HepG2 (cell line): ENCODE results near the gene ENKUR. TPM values are rescaled to one million over a fixed set of nuclear protein-coding genes. Genes with fewer than 3 reads are reported as not detected.

ENCODE experiments used
- ATAC-seq: fragments of 200-7000 bp; cut with Tn5 transposase; 3 replicates; pipeline ENCODE4 v1.9.1; 2020; ENCODE audit warnings: mild to moderate bottlenecking, moderate library complexity
- BruUV-seq: library from RNA; stranded (reverse); fragments of 400-500 nt; replicated peaks from 2 replicates; lab custom pipeline; 2021; lab: Mats Ljungman, UMichigan
- CTCF ChIA-PET: fragments of 300-600 bp; formaldehyde crosslinking; extraction: SDS; loops from one replicate; lab custom pipeline; 2021; ENCODE audit warnings: low total read pairs, inconsistent platforms, low intra/inter-chr PET ratio; lab: Yijun Ruan, JAX
- POLR2A ChIA-PET: fragments of 350-600 bp; sonication (Branson Sonifier 250); formaldehyde crosslinking; loops from one replicate; lab custom pipeline; 2020; ENCODE audit warnings: antibody characterized with exemption, inconsistent platforms; lab: Yijun Ruan, JAX
- DNase-seq: peaks from one replicate; pipeline ENCODE4 v3.0.0-alpha.2; 2015; ENCODE audit warnings: low spot score
- FAIRE-seq: peaks from 3 replicates; lab custom pipeline; 2011; peaks lifted over from hg19 to GRCh38; lab: Jason Lieb, UNC
- H2AFZ ChIP-seq: one replicate; pipeline ENCODE4 v1.6.1; 2011; ENCODE audit warnings: low read length, inconsistent platforms
- H3K27ac ChIP-seq: fragments of 300-600 bp; 3 replicates; pipeline ENCODE4 v1.8.0; 2011; ENCODE audit warnings: mixed run types, mild to moderate bottlenecking, mixed read lengths, low read length, inconsistent platforms; ENCODE audit not compliant: insufficient read depth; ENCODE audit errors: extremely low read length
- H3K27me3 ChIP-seq, 2 experiments: fragments of 200-600 bp in 1 of 2; 2 replicates in 1 of 2; 3 replicates in 1 of 2; pipeline versions ENCODE4 v1.6.0 to v1.8.0; 2011; ENCODE audit warnings: low read length in 2 of 2, mild to moderate bottlenecking in 2 of 2, moderate library complexity in 2 of 2, inconsistent platforms in 1 of 2; ENCODE audit not compliant: insufficient read depth in 2 of 2, control insufficient read depth in 1 of 2
- H3K36me3 ChIP-seq, 2 experiments: fragments of 200-600 bp in 1 of 2; replicated peaks in 1 of 2; 2 replicates in 1 of 2; 3 replicates in 1 of 2; pipeline versions ENCODE4 v1.5.1 to v1.8.0; 2011; ENCODE audit warnings: low read length in 2 of 2, inconsistent platforms in 1 of 2; ENCODE audit not compliant: insufficient read depth in 2 of 2, control insufficient read depth in 1 of 2
- H3K4me1 ChIP-seq: 2 replicates; pipeline ENCODE4 v1.5.1; 2012; ENCODE audit warnings: low read length, inconsistent platforms; ENCODE audit not compliant: insufficient read depth
- H3K4me2 ChIP-seq: 2 replicates; pipeline ENCODE4 v1.6.0; 2011; ENCODE audit warnings: low read depth, low read length, inconsistent platforms
- H3K4me3 ChIP-seq, 3 experiments: fragments of 200-600 bp in 1 of 3; sonication (generic), shearing (Covaris generic) in 1 of 3; replicated peaks in 1 of 3; 2 replicates each; pipeline ENCODE4 v1.5.1; 2011 to 2016; ENCODE audit warnings: low read length in 3 of 3, inconsistent platforms in 2 of 3, low read depth in 2 of 3, mild to moderate bottlenecking in 2 of 3, control low read depth in 1 of 3, mixed read lengths in 1 of 3; ENCODE audit not compliant: insufficient read depth in 1 of 3
- H3K79me2 ChIP-seq: one replicate; pipeline ENCODE4 v1.6.1; 2011; ENCODE audit warnings: low read length, inconsistent platforms; ENCODE audit not compliant: insufficient read depth
- H3K9ac ChIP-seq: 2 replicates; pipeline ENCODE4 v1.6.0; 2011; ENCODE audit warnings: mild to moderate bottlenecking, low read depth, low read length, inconsistent platforms; ENCODE audit not compliant: insufficient read depth
- H3K9me3 ChIP-seq: 2 replicates; pipeline ENCODE4 v1.5.1; 2012; ENCODE audit warnings: mild to moderate bottlenecking, low read length
- H4K20me1 ChIP-seq: 2 replicates; pipeline ENCODE4 v1.6.0; 2011; ENCODE audit warnings: inconsistent platforms, mild to moderate bottlenecking, low read length, moderate library complexity; ENCODE audit not compliant: insufficient read depth
- CC2D1A ChIP-seq: sonication (generic); formaldehyde crosslinking; IDR thresholded peaks from 2 replicates; pipeline ENCODE4 v1.8.1; 2023; ENCODE audit warnings: mild to moderate bottlenecking, missing genetic modification reagents
- HNRNPL ChIP-seq: fragments of 200-400 bp; formaldehyde crosslinking; IDR thresholded peaks from 2 replicates; pipeline ENCODE4 v1.6.1; 2017; ENCODE audit warnings: mild to moderate bottlenecking, low read depth, low read length
- HOXA3 ChIP-seq: sonication (generic); formaldehyde crosslinking; IDR thresholded peaks from 2 replicates; pipeline ENCODE4 v1.5.0; 2020; ENCODE audit warnings: missing genetic modification reagents
- NCOA2 ChIP-seq: sonication (generic); formaldehyde crosslinking; IDR thresholded peaks from 2 replicates; pipeline ENCODE4 v1.8.0; 2022; ENCODE audit warnings: inconsistent platforms
- NR2F1 ChIP-seq, 2 experiments: fragments of 450-650 bp in 1 of 2; formaldehyde crosslinking in 1 of 2; IDR thresholded peaks; 2 replicates each; pipeline versions ENCODE4 v1.5.0 to v1.6.1; 2016 to 2020; ENCODE audit warnings: mild to moderate bottlenecking in 1 of 2, missing compliant biosample characterization in 1 of 2, missing genetic modification reagents in 1 of 2, moderate library complexity in 1 of 2
- PRDM4 ChIP-seq: sonication (generic); formaldehyde crosslinking; IDR thresholded peaks from 2 replicates; pipeline ENCODE4 v1.9.0; 2021; ENCODE audit warnings: missing genetic modification reagents, borderline replicate concordance
- RAD21 ChIP-seq: fragments of 450-650 bp; formaldehyde crosslinking; IDR thresholded peaks from 2 replicates; pipeline ENCODE4 v1.5.0; 2020; ENCODE audit warnings: mild to moderate bottlenecking
- RBFOX2 ChIP-seq: fragments of 200-400 bp; formaldehyde crosslinking; IDR thresholded peaks from 2 replicates; pipeline ENCODE4 v1.6.1; 2017; ENCODE audit warnings: low read depth, mild to moderate bottlenecking, low read length
- ZMYM4 ChIP-seq: sonication (generic); formaldehyde crosslinking; IDR thresholded peaks from 2 replicates; pipeline ENCODE4 v1.8.1; 2023; ENCODE audit warnings: mild to moderate bottlenecking, missing genetic modification reagents
- ZNF136 ChIP-seq: sonication (generic); formaldehyde crosslinking; IDR thresholded peaks from 2 replicates; pipeline ENCODE4 v1.8.1; 2022; ENCODE audit warnings: low read depth, mild to moderate bottlenecking, moderate library complexity, missing genetic modification reagents
- ZNF20 ChIP-seq: sonication (generic); formaldehyde crosslinking; IDR thresholded peaks from 2 replicates; pipeline ENCODE4 v1.4.0; 2020; ENCODE audit warnings: mild to moderate bottlenecking, moderate library complexity, missing genetic modification reagents
- ZNF230 ChIP-seq: sonication (generic); formaldehyde crosslinking; IDR thresholded peaks from 2 replicates; pipeline ENCODE4 v1.4.0; 2020; ENCODE audit warnings: mild to moderate bottlenecking, missing genetic modification reagents
- ZNF546 ChIP-seq: sonication (generic); formaldehyde crosslinking; conservative IDR thresholded peaks from 2 replicates; pipeline ENCODE4 v1.8.1; 2023; ENCODE audit warnings: mild to moderate bottlenecking, missing genetic modification reagents
- ZNF550 ChIP-seq: sonication (generic); formaldehyde crosslinking; IDR thresholded peaks from 2 replicates; pipeline ENCODE4 v1.4.0; 2020; ENCODE audit warnings: mild to moderate bottlenecking, missing genetic modification reagents, borderline replicate concordance
- ZSCAN31 ChIP-seq: sonication (generic); formaldehyde crosslinking; IDR thresholded peaks from 2 replicates; pipeline ENCODE4 v1.5.0; 2020; ENCODE audit warnings: low read depth, mild to moderate bottlenecking, missing genetic modification reagents
- ZZZ3 ChIP-seq: sonication (generic); formaldehyde crosslinking; IDR thresholded peaks from 2 replicates; pipeline ENCODE4 v1.4.0; 2020; ENCODE audit warnings: missing genetic modification reagents, mild to moderate bottlenecking, borderline replicate concordance
- WGBS: methylation state at CpG from one replicate; pipeline ENCODE4 v1.1.6; 2017; ENCODE audit warnings: low lambda C conversion rate; 5-methylcytosine and 5-hydroxymethylcytosine counted together
- in situ Hi-C: cut with HindIII; loops from 2 replicates; pipeline ENCODE4 v1.10.0; 2017; ENCODE audit warnings: low pct_unique_long_range_greater_than_20kb; ENCODE audit not compliant: extremely low pct_ligation_motif_present
- intact Hi-C: fragments of 100-400 bp; cut with micrococcal nuclease; formaldehyde crosslinking; loops from one replicate; pipeline ENCODE4 v1.10.0; 2022; ENCODE audit not compliant: unreplicated experiment
- polyA plus RNA-seq, 8 experiments: library from polyadenylated mRNA; depleted of rRNA in 3 of 8; stranded (reverse) in 7 of 8; unstranded in 1 of 8; fragments of >200 nt; fragmentation: Illumina TruSeq in 4 of 8; extraction: Trizol in 4 of 8; gene quantifications; 2 replicates each; pipeline versions ENCODE4 v1.2.1 to v1.2.3, GENCODE V29; 2011 to 2016; ENCODE audit warnings: low read depth in 4 of 8, missing spikeins in 1 of 8, mixed read lengths in 1 of 8; ENCODE audit not compliant: insufficient read depth in 1 of 8
- total RNA-seq, 5 experiments: library from RNA; depleted of rRNA; stranded (reverse); fragments of >200 nt; fragmentation: Illumina TruSeq; extraction: Trizol; gene quantifications; 2 replicates each; pipeline ENCODE4 v1.2.3, GENCODE V29; 2016; ENCODE audit warnings: low read depth in 1 of 5
- TF ChIP-seq, protein P1 (sequence below), 2 experiments: fragments of 450-650 bp in 1 of 2; sonication (generic) in 1 of 2; formaldehyde crosslinking; IDR thresholded peaks; 2 replicates each; pipeline versions ENCODE4 v1.5.0 to v1.8.0; 2020 to 2022; ENCODE audit warnings: mild to moderate bottlenecking in 1 of 2, missing genetic modification reagents in 1 of 2
- TF ChIP-seq, protein P2 (sequence below): sonication (generic); formaldehyde crosslinking; IDR thresholded peaks from 2 replicates; pipeline ENCODE4 v1.8.0; 2022; ENCODE audit warnings: low read depth, missing genetic modification reagents
- TF ChIP-seq, protein P3 (sequence below): sonication (generic); formaldehyde crosslinking; IDR thresholded peaks from 2 replicates; pipeline ENCODE4 v1.4.0; 2020; ENCODE audit warnings: mild to moderate bottlenecking, missing genetic modification reagents

Gene ENKUR
- total and polyA plus RNA-seq, 2 of the 13 experiments (the other 11 are each of a cell fraction or from before 2014, with no cell fraction given) = 0.15 TPM

GRCh38 chr10:24966962-24967481 is 48.9 kb downstream of the ENKUR start:
- H3K4me1 ChIP-seq = peaks cover 26% of the 10 kb centered on the region
- BruUV-seq = no TSS peak
- no peak overlapping the region for H3K4me2 ChIP-seq
- H3K36me3 ChIP-seq = no peaks in the 10 kb centered on the region
- ChIA-PET CTCF (no interaction called here), POLR2A (no interaction called here)
- WGBS = 36% methylated on average over 4 of the region's 5 CpGs
- intact Hi-C loops = no loop called here
- no peaks in the 10 kb centered on the region for H3K27me3 ChIP-seq
- no peak for ATAC-seq
- no peak overlapping the region for H2AFZ ChIP-seq
- FAIRE-seq = no peak
- no peak overlapping the region for H3K27ac ChIP-seq
- TF ChIP-seq RAD21 (no peak), RBFOX2 (no peak), CC2D1A (CRISPR knock-in tag) (no peak), PRDM4 (no peak), NCOA2 (CRISPR knock-in tag) (no peak), HOXA3 (CRISPR knock-in tag) (no peak), ZNF136 (CRISPR knock-in tag) (no peak), ZNF20 (CRISPR knock-in tag) (no peak), ZZZ3 (CRISPR knock-in tag) (no peak), NR2F1 (CRISPR knock-in tag; IDR thresholded peaks at IDR 0.05) (no peak), ZNF230 (no peak), ZSCAN31 (CRISPR knock-in tag) (no peak), HNRNPL (no peak), ZMYM4 (CRISPR knock-in tag) (no peak), ZNF550 (CRISPR knock-in tag) (no peak), ZNF546 (no peak)
- TF ChIP-seq, protein P1, sequence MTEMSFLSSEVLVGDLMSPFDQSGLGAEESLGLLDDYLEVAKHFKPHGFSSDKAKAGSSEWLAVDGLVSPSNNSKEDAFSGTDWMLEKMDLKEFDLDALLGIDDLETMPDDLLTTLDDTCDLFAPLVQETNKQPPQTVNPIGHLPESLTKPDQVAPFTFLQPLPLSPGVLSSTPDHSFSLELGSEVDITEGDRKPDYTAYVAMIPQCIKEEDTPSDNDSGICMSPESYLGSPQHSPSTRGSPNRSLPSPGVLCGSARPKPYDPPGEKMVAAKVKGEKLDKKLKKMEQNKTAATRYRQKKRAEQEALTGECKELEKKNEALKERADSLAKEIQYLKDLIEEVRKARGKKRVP (CRISPR knock-in tag; IDR thresholded peaks at IDR 0.05) = no peak
- TF ChIP-seq, protein P2, sequence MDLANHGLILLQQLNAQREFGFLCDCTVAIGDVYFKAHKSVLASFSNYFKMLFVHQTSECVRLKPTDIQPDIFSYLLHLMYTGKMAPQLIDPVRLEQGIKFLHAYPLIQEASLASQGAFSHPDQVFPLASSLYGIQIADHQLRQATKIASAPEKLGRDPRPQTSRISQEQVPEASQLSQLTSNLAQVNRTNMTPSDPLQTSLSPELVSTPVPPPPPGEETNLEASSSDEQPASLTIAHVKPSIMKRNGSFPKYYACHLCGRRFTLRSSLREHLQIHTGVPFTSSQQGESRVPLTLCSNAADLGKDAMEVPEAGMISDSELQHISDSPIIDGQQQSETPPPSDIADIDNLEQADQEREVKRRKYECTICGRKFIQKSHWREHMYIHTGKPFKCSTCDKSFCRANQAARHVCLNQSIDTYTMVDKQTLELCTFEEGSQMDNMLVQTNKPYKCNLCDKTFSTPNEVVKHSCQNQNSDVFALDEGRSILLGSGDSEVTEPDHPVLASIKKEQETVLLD = no peak
- TF ChIP-seq, protein P3, sequence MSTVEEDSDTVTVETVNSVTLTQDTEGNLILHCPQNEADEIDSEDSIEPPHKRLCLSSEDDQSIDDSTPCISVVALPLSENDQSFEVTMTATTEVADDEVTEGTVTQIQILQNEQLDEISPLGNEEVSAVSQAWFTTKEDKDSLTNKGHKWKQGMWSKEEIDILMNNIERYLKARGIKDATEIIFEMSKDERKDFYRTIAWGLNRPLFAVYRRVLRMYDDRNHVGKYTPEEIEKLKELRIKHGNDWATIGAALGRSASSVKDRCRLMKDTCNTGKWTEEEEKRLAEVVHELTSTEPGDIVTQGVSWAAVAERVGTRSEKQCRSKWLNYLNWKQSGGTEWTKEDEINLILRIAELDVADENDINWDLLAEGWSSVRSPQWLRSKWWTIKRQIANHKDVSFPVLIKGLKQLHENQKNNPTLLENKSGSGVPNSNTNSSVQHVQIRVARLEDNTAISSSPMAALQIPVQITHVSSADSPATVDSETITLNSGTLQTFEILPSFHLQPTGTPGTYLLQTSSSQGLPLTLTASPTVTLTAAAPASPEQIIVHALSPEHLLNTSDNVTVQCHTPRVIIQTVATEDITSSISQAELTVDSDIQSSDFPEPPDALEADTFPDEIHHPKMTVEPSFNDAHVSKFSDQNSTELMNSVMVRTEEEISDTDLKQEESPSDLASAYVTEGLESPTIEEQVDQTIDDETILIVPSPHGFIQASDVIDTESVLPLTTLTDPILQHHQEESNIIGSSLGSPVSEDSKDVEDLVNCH = no peak
- H3K79me2 ChIP-seq = no peaks in the 10 kb centered on the region
- H3K9me3 ChIP-seq = no peaks in the 10 kb centered on the region
- in situ Hi-C loops = no loop called here
- H3K4me3 ChIP-seq = no peak overlapping the region
- no peaks in the 10 kb centered on the region for H4K20me1 ChIP-seq
- no peak for DNase-seq
- H3K9ac ChIP-seq = no peak overlapping the region
